HEK293 (cell line): ENCODE measurements around the gene NHS.

Source experiments
- CTCF ChIA-PET: fragments of 350-600 bp; formaldehyde crosslinking; extraction: SDS; loops from one replicate; lab custom pipeline; 2021; ENCODE audit warnings: antibody characterized with exemption; lab: Yijun Ruan, JAX
- POLR2A ChIA-PET: fragments of 300-600 bp; formaldehyde crosslinking; extraction: SDS; loops from one replicate; lab custom pipeline; 2020; ENCODE audit warnings: antibody characterized with exemption, inconsistent platforms; lab: Yijun Ruan, JAX
- H3K27ac ChIP-seq: fragments of 200-500 bp; sonication (Bioruptor generic); 2 replicates; pipeline ENCODE4 v1.5.1; 2014; ENCODE audit warnings: low read depth, low read length, control low read depth, inconsistent platforms; ENCODE audit errors: extremely low read depth
- H3K36me3 ChIP-seq, 2 experiments: fragments of 200-500 bp in 1 of 2; sonication (Bioruptor generic) in 1 of 2; 1 replicate in 1 of 2; 2 replicates in 1 of 2; pipeline ENCODE4 v1.5.1; 2014 to 2017; ENCODE audit warnings: inconsistent platforms in 2 of 2, low read length in 2 of 2; ENCODE audit not compliant: control insufficient read depth in 2 of 2, insufficient read depth in 1 of 2
- H3K4me1 ChIP-seq: fragments of 200-500 bp; sonication (Bioruptor generic); 2 replicates; pipeline ENCODE4 v1.5.1; 2014; ENCODE audit warnings: mild to moderate bottlenecking, low read length, inconsistent platforms; ENCODE audit not compliant: control insufficient read depth, insufficient read depth
- H3K4me3 ChIP-seq: 2 replicates; pipeline ENCODE4 v1.5.1; 2011; ENCODE audit warnings: low read depth, mild to moderate bottlenecking, control low read depth, low read length, moderate library complexity
- H3K9me3 ChIP-seq: fragments of 200-500 bp; sonication (Bioruptor generic); 2 replicates; pipeline ENCODE4 v1.5.1; 2014; ENCODE audit warnings: low read depth, low read length, inconsistent platforms; ENCODE audit not compliant: control insufficient read depth, insufficient read depth
- EGR2 ChIP-seq: fragments of 450-650 bp; formaldehyde crosslinking; IDR thresholded peaks from 2 replicates; pipeline ENCODE4 v1.5.1; 2016; ENCODE audit warnings: low read depth, missing biosample characterization, missing genetic modification characterization
- HOXA7 ChIP-seq: sonication (generic); formaldehyde crosslinking; IDR thresholded peaks from 2 replicates; pipeline ENCODE4 v1.8.1; 2022; ENCODE audit warnings: missing genetic modification reagents, borderline replicate concordance
- SCRT2 ChIP-seq: fragments of 450-650 bp; formaldehyde crosslinking; IDR thresholded peaks from 2 replicates; pipeline ENCODE4 v1.5.1; 2016; ENCODE audit warnings: missing biosample characterization, missing genetic modification characterization
- YY2 ChIP-seq: fragments of 450-650 bp; formaldehyde crosslinking; IDR thresholded peaks from 2 replicates; pipeline ENCODE4 v1.5.1; 2016; ENCODE audit warnings: missing biosample characterization, missing genetic modification characterization
- ZBTB1 ChIP-seq: fragments of 450-650 bp; formaldehyde crosslinking; IDR thresholded peaks from 2 replicates; pipeline ENCODE4 v1.5.1; 2016; ENCODE audit warnings: missing biosample characterization, missing genetic modification characterization
- ZBTB17 ChIP-seq: fragments of 450-650 bp; formaldehyde crosslinking; IDR thresholded peaks from 2 replicates; pipeline ENCODE4 v1.5.1; 2016; ENCODE audit warnings: missing biosample characterization, missing genetic modification characterization
- ZBTB26 ChIP-seq: fragments of 450-650 bp; formaldehyde crosslinking; optimal IDR thresholded peaks from 2 replicates; pipeline ENCODE3; 2016; ENCODE audit warnings: missing biosample characterization, mild to moderate bottlenecking, missing genetic modification characterization
- ZNF10 ChIP-seq: fragments of 450-650 bp; formaldehyde crosslinking; IDR thresholded peaks from 2 replicates; pipeline ENCODE4 v1.5.1; 2017; ENCODE audit warnings: missing biosample characterization, missing genetic modification characterization
- ZNF114 ChIP-seq: fragments of 450-650 bp; formaldehyde crosslinking; IDR thresholded peaks from 2 replicates; pipeline ENCODE4 v1.5.0; 2017; ENCODE audit warnings: missing biosample characterization, missing genetic modification characterization
- ZNF138 ChIP-seq: fragments of 450-650 bp; formaldehyde crosslinking; IDR thresholded peaks from 2 replicates; pipeline ENCODE4 v1.5.1; 2016; ENCODE audit warnings: missing biosample characterization, missing genetic modification characterization, borderline replicate concordance
- ZNF707 ChIP-seq: fragments of 450-650 bp; formaldehyde crosslinking; IDR thresholded peaks from 2 replicates; pipeline ENCODE4 v1.5.1; 2016; ENCODE audit warnings: missing biosample characterization, missing genetic modification characterization
- ZNF747 ChIP-seq: fragments of 450-650 bp; formaldehyde crosslinking; IDR thresholded peaks from 2 replicates; pipeline ENCODE4 v1.5.1; 2016; ENCODE audit warnings: missing biosample characterization, missing genetic modification characterization
- ZSCAN23 ChIP-seq: fragments of 450-650 bp; formaldehyde crosslinking; IDR thresholded peaks from 2 replicates; pipeline ENCODE4 v1.5.1; 2016; ENCODE audit warnings: missing biosample characterization, missing genetic modification characterization
- TF ChIP-seq, protein P1 (sequence below): fragments of 450-650 bp; formaldehyde crosslinking; IDR thresholded peaks from 2 replicates; pipeline ENCODE4 v1.5.1; 2016; ENCODE audit warnings: missing biosample characterization, missing genetic modification characterization, borderline replicate concordance
- TF ChIP-seq, protein P2 (sequence below): fragments of 450-650 bp; formaldehyde crosslinking; IDR thresholded peaks from 2 replicates; pipeline ENCODE4 v1.5.1; 2016; ENCODE audit warnings: missing biosample characterization, missing genetic modification characterization
- TF ChIP-seq, protein P3 (sequence below): fragments of 450-650 bp; formaldehyde crosslinking; IDR thresholded peaks from 2 replicates; pipeline ENCODE4 v1.5.1; 2016; ENCODE audit warnings: missing biosample characterization, missing genetic modification characterization
- TF ChIP-seq, protein P4 (sequence below): fragments of 450-650 bp; formaldehyde crosslinking; IDR thresholded peaks from 2 replicates; pipeline ENCODE4 v1.5.1; 2016; ENCODE audit warnings: missing biosample characterization, missing genetic modification characterization, low read depth

NHS gene

DNA sequence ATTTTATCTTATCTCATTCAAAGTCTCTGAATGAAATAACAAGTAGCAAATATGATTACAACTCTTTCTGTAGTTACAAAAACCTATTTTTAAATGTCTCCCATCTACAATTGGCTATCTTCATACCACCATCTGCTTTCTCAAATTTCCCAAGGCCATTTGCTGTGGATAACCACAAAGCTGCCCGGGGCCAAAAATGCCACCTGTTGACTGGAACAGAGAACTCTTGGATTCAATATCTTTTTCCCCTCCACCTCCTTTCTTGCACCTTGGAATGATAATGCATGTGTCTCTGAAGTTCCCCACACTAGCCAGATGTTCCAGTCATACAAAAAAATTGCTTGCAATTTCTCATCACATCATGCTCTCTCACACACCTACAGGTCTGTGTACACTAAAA, 269.0 kb downstream of the NHS start:
- Histone ChIP-seq H3K4me1 (0 out of 2 replicates have a peak, but pooled peaks cover 5% of the 10 kb centered on the region), H3K36me3 (no peaks in the 10 kb centered on the region), H3K9me3 (no peaks in the 10 kb centered on the region), H3K4me3 (no peak overlapping the region), H3K27ac (no peak overlapping the region)
- TF ChIP-seq SCRT2 (tag by site-specific recombination) (0 out of 2 replicates have a peak, but pooled peaks have one; percentile 43), ZNF707 (no peak), ZNF747 (tag by site-specific recombination) (no peak), ZBTB1 (tag by site-specific recombination) (no peak), YY2 (tag by site-specific recombination) (no peak)
- CTCF ChIA-PET, result no interaction called here
- POLR2A ChIA-PET, result no interaction called here

DNA sequence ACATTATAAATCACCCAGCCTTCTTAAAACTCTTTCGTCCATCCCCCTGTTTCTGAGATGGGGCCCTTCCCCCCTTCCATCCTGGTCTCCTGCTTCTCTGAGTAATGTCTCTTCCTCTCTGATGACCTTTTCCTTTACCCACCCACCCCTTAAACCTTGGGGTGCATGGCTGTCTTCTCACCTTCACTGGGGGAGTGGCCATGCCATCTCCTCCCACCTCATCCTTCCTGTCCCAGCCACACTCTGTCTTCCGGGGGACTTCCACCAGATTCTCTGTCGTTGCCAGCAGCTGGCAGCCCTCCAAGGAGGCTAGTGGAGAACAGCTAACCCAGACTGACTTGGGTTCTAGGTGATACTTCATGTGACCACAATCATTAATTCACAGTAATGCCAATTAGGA, 279.1 kb downstream of the NHS start:
- POLR2A ChIA-PET, result no interaction called here
- no peak for TF ChIP-seq HOXA7 (CRISPR knock-in tag)
- TF ChIP-seq ZNF138 (tag by site-specific recombination), result no peak
- no peak for TF ChIP-seq EGR2
- TF ChIP-seq ZSCAN23 (tag by site-specific recombination), result no peak
- TF ChIP-seq, protein P1, sequence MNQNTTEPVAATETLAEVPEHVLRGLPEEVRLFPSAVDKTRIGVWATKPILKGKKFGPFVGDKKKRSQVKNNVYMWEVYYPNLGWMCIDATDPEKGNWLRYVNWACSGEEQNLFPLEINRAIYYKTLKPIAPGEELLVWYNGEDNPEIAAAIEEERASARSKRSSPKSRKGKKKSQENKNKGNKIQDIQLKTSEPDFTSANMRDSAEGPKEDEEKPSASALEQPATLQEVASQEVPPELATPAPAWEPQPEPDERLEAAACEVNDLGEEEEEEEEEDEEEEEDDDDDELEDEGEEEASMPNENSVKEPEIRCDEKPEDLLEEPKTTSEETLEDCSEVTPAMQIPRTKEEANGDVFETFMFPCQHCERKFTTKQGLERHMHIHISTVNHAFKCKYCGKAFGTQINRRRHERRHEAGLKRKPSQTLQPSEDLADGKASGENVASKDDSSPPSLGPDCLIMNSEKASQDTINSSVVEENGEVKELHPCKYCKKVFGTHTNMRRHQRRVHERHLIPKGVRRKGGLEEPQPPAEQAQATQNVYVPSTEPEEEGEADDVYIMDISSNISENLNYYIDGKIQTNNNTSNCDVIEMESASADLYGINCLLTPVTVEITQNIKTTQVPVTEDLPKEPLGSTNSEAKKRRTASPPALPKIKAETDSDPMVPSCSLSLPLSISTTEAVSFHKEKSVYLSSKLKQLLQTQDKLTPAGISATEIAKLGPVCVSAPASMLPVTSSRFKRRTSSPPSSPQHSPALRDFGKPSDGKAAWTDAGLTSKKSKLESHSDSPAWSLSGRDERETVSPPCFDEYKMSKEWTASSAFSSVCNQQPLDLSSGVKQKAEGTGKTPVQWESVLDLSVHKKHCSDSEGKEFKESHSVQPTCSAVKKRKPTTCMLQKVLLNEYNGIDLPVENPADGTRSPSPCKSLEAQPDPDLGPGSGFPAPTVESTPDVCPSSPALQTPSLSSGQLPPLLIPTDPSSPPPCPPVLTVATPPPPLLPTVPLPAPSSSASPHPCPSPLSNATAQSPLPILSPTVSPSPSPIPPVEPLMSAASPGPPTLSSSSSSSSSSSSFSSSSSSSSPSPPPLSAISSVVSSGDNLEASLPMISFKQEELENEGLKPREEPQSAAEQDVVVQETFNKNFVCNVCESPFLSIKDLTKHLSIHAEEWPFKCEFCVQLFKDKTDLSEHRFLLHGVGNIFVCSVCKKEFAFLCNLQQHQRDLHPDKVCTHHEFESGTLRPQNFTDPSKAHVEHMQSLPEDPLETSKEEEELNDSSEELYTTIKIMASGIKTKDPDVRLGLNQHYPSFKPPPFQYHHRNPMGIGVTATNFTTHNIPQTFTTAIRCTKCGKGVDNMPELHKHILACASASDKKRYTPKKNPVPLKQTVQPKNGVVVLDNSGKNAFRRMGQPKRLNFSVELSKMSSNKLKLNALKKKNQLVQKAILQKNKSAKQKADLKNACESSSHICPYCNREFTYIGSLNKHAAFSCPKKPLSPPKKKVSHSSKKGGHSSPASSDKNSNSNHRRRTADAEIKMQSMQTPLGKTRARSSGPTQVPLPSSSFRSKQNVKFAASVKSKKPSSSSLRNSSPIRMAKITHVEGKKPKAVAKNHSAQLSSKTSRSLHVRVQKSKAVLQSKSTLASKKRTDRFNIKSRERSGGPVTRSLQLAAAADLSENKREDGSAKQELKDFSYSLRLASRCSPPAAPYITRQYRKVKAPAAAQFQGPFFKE (tag by site-specific recombination), result no peak
- TF ChIP-seq ZNF114 (tag by site-specific recombination), result no peak
- TF ChIP-seq ZNF10 (tag by site-specific recombination), result no peak
- TF ChIP-seq, protein P2, sequence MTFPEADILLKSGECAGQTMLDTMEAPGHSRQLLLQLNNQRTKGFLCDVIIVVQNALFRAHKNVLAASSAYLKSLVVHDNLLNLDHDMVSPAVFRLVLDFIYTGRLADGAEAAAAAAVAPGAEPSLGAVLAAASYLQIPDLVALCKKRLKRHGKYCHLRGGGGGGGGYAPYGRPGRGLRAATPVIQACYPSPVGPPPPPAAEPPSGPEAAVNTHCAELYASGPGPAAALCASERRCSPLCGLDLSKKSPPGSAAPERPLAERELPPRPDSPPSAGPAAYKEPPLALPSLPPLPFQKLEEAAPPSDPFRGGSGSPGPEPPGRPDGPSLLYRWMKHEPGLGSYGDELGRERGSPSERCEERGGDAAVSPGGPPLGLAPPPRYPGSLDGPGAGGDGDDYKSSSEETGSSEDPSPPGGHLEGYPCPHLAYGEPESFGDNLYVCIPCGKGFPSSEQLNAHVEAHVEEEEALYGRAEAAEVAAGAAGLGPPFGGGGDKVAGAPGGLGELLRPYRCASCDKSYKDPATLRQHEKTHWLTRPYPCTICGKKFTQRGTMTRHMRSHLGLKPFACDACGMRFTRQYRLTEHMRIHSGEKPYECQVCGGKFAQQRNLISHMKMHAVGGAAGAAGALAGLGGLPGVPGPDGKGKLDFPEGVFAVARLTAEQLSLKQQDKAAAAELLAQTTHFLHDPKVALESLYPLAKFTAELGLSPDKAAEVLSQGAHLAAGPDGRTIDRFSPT (tag by site-specific recombination), result no peak
- Histone ChIP-seq H3K4me1 (no peaks in the 10 kb centered on the region), H3K9me3 (no peaks in the 10 kb centered on the region), H3K27ac (no peak overlapping the region), H3K36me3 (no peaks in the 10 kb centered on the region), H3K4me3 (no peak overlapping the region)
- CTCF ChIA-PET, result no interaction called here

DNA sequence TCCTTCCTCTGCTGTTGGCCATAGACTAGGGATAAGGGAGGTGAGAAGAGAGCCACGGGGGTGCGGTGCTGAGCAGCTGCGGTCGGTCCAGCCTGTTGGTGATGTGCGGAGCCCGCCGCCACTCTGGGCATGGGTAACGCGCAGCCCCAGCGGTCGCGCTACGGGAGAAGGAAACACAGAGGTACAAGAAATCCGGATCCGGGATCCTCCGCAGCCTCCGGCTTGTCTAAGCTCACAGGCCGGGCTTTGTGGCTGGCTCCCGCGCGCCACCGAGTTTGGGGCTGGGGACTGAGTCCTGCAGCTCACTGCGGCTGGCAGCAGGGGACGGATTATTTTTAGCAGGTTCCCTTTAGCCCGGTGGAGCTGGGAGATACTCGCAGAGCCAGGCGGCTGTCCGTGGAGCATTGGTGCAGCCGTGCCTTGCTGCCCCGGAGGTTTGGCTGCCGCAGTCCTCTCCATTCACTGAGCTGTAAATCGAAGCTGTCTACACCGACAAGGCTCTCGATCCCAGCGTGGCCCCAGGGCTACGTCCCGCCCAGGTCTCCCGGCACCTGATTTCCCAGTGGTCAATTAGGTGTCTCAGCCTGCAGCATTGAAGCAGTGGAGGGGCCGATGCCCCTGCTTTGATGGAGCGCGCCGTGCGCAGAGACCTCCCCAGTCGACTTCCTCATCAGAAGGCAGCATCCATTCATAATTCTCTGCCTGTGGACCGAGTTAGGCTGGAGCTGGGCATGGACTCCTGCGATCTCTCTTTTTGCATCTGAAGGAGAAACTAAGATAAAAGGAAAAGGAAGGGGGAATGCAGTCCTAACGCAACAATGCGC, 280.4 kb downstream of the NHS start:
- H3K27ac ChIP-seq, result no peak overlapping the region
- peak overlapping the region; percentile 8; the same call in 1 of the 2 replicates for H3K4me3 ChIP-seq
- H3K9me3 ChIP-seq, result no peaks in the 10 kb centered on the region
- CTCF ChIA-PET, result no interaction called here
- POLR2A ChIA-PET, result interaction anchor here (0.6 kb wide), 1 partner anchor 82 kb away, joined by 3 read pairs; the partner anchor contains the start of gene SCML1
- H3K4me1 ChIP-seq, result no peaks in the 10 kb centered on the region
- TF ChIP-seq ZBTB26 (tag by site-specific recombination), result peak; percentile 21
- TF ChIP-seq, protein P3, sequence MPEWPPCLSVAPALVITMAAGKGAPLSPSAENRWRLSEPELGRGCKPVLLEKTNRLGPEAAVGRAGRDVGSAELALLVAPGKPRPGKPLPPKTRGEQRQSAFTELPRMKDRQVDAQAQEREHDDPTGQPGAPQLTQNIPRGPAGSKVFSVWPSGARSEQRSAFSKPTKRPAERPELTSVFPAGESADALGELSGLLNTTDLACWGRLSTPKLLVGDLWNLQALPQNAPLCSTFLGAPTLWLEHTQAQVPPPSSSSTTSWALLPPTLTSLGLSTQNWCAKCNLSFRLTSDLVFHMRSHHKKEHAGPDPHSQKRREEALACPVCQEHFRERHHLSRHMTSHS (tag by site-specific recombination), result no peak
- peak; percentile 59; the same call in 1 of the 2 replicates for TF ChIP-seq ZNF10 (tag by site-specific recombination)
- TF ChIP-seq ZBTB17 (tag by site-specific recombination), result 0 out of 2 replicates have a peak, but pooled peaks have one; percentile 9
- TF ChIP-seq, protein P4, sequence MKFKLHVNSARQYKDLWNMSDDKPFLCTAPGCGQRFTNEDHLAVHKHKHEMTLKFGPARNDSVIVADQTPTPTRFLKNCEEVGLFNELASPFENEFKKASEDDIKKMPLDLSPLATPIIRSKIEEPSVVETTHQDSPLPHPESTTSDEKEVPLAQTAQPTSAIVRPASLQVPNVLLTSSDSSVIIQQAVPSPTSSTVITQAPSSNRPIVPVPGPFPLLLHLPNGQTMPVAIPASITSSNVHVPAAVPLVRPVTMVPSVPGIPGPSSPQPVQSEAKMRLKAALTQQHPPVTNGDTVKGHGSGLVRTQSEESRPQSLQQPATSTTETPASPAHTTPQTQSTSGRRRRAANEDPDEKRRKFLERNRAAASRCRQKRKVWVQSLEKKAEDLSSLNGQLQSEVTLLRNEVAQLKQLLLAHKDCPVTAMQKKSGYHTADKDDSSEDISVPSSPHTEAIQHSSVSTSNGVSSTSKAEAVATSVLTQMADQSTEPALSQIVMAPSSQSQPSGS (tag by site-specific recombination), result no peak
- H3K36me3 ChIP-seq, result no peaks in the 10 kb centered on the region
